Umbilical cord (tissue), 2 donors: Measurements from ENCODE around the gene CEBPE. TPM values are rescaled to one million over a fixed set of nuclear protein-coding genes. Genes with fewer than 3 reads are reported as not detected.

Source experiments
- DNase-seq: peaks from one replicate; pipeline ENCODE4 v3.0.0-alpha.2; 2015; ENCODE audit warnings: low spot score
- total RNA-seq: library from RNA; depleted of rRNA; stranded (reverse); fragments of >200 nt; gene quantifications from one replicate; pipeline ENCODE4 v1.2.3, GENCODE V29; 2014; ENCODE audit warnings: low replicate concordance; ENCODE audit not compliant: insufficient read depth

Gene CEBPE
- total RNA-seq, 1 donor from 2014 or later = 6.0 TPM

DNA sequence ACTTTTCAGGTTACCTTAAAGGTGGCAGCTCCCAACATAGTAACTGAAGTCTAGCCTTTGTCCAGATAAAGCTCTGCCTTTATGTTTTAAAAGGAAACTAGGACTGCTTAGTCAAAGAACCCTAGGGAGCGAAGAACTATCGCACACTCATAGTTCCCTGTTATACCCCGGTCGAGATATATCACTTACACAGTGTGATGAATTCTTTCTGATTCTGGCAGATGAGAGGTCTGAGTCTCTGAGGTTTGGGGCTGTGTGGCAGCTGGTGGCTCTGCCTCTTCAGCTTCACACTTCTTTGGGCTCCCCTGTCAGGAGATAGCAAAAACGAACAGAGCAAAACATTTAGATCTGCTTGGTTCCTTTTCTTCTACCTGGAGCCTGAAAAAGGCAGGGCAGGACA lies 41.1 kb downstream of the CEBPE start:
- no peak for DNase-seq

DNA sequence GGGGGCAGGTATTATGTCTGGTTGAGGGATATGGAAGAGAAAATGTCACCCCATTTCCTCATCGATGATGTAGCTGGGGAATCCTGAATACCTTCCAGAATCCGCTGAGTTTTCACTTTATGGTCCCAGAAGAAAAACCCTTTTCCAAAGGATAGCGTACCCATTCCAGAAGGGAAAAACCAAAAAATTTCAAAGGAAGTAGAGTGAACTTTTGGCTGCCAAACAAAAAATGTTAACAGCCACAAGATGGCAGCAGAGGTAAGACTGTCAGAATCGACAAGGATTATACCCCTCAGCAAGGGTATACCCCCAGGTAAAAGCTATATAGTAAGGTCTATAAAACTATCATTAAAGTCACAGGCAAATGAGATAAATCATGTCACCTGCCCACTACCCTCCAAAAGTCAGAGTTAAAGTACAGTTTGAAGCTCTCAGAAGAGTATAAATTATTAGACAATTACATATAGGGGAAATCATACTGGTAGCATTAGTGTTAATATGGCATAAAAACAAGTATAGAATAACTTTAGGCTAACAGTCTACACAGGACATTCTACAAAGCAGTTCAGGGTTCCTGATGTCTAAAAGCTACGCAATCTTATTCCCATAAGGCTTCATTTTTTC lies 42.2 kb downstream of the CEBPE start:
- no peak for DNase-seq

DNA sequence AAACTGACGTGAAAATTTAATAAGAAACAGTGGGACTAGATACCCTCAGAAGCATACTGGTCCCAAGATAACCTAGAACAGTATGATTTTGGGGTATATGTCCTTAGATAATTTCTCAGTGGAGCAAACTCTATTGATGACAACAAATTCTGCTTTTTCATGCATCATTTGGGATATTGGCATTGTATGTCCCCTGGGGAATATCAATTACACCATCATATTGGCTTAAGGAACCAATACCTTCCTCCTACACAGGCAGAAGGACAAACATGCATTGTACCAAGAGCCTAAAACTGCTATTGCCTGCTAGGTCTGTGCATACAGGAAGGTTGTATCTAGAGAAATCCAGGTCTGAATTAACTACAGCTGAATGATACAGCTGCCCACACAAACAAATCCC lies 44.1 kb downstream of the CEBPE start:
- no peak for DNase-seq

DNA sequence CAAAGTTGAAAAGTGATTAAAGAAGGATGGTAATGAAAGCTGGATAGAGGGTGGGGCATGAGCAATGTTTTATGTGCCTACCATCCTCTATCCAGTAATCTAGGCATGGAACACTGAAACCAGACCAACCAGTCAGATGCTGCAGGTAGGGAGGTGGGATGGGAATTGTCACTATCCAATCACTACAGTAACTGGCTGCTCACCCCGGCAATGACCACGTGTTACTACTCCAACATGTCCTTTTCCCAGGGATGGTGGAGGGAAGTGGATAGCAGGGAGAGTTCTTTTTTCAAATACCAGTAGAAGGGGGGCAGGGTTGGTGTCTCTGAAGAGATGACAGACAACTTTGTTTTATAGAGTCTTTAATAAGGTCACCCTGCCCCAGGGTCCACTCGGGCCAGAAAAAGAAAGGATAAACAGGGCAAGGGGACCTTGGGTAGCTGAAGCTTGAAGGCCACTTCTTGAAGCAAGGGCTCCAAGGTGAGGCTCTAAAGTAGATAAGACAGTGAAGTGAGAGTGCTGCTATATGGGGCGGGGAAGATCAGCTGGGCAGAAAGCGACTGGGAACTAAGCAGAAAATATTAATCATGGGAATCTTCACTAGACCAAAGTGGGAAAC lies 47.0 kb downstream of the CEBPE start:
- DNase-seq = no peak

DNA sequence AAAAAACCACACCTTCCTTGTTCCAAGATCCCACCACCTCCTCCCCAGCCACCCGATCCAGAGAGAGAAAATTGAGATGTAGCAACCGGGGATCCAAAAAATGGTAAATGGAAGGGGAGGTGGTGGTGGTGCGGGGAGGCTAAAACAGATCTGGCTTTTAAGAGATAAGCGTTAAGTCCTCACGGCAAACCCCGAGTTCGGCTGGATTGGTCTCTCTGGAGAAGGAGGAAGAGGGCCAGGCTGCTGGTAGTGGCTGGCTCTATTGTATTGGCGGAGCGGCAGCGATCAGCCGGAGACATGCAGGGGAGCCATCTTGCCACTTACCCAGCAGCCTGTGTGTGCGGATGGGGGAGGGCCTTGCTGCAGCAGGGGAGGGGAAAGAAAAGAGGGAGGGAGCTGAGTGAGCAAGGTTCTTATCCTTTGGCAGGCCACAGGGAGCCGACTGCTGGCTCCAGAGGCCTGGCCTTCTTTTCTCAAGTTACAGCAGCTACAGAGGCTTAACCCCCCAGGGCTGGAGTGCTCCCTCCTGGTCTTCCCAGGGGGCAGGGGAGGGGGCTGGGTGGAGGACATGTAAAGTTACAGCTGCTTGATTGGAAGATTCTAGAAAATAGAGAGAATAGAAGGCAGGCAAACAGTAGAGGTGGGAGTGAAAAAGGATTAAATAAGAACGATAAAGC lies 47.7 kb downstream of the CEBPE start:
- peak; percentile 97 for DNase-seq

DNA sequence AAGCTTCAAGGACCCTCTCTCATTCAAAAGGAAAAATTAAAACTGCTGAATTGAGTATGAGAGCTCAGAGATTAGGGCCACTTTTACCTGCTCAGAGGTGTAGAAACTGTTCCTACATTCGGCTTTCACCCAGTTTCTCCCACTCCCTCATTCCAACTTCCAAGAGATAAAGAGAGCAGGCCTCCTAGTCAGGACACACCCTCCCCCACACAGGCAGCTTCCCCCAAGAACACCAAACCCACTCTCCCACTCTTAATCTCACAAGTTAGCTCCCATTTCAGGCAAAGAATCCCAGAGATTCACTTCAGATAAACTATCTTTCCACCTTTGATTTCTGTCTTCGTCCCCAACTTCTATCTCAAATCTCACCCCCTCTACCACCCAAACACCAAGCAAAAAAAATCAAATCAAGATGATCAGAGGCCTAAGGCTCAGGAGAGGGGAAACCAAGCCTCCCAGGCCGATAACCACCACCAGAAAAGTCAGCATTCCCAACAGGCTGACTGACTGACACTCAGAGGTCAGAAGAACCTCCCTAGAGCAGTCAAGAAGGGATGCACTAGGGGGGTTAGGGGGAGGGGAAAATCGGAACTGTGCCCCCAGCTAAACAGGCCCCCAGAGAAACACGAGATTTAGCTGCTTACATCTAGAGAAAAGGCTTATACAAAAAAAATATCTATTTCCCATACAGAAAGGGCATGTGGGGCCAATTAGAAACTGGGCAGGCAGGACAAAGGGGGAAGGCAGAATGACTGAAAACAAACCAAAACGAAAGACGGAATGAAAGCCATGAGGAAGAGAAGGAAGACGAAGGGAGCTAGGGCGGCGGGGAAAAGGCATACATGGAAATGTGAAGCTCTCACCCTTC lies 48.6 kb downstream of the CEBPE start:
- no peak for DNase-seq

DNA sequence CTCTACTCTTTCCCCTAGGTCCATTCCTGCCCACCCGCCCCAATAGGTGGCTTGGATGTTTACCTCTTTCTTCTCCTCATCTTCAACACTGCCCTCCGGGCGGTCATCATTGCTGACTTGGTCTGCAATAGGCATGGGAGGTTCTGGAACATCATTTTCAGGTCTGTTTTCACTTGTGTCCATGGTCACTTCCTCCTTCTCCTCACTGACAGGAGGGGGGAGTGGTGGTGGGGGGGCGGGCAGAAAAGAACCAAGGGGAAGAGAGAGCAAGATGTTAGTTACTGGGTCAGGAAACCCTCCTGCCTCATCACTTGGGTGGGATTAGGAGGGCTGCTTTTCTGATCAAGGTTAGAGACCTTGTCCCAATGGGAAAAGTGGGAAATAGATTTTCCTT lies 49.6 kb downstream of the CEBPE start:
- no peak for DNase-seq

DNA sequence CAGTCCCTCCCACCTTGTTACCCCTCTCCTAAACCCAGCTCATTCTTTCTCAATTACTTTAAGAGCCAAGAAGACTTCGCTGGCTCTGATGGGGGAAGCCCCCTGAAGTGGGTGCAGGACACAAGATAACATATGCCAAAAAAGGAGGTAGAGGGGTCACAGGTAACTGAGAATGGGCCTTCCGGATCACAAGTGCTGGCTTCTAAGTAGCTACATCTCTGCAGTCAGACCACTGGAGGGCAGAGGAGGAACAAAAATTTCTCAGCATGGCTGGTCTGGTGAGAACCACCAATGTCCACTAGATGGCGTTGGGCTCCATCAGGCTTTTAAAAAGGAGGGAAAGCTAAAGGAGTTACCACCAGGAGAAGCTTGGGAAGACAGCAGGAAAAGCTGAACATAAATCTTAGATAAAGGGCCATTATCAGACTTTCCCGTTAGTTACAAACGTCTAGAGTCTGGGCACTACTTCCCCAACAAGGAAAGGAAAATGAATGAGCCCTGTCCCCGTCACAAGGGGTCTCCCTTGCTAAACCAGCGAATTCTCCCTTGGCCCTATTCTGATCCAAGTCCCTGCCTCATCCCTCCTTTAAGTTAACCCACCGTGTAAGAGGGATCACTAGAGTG lies 50.2 kb downstream of the CEBPE start:
- peak; percentile 95 for DNase-seq

DNA sequence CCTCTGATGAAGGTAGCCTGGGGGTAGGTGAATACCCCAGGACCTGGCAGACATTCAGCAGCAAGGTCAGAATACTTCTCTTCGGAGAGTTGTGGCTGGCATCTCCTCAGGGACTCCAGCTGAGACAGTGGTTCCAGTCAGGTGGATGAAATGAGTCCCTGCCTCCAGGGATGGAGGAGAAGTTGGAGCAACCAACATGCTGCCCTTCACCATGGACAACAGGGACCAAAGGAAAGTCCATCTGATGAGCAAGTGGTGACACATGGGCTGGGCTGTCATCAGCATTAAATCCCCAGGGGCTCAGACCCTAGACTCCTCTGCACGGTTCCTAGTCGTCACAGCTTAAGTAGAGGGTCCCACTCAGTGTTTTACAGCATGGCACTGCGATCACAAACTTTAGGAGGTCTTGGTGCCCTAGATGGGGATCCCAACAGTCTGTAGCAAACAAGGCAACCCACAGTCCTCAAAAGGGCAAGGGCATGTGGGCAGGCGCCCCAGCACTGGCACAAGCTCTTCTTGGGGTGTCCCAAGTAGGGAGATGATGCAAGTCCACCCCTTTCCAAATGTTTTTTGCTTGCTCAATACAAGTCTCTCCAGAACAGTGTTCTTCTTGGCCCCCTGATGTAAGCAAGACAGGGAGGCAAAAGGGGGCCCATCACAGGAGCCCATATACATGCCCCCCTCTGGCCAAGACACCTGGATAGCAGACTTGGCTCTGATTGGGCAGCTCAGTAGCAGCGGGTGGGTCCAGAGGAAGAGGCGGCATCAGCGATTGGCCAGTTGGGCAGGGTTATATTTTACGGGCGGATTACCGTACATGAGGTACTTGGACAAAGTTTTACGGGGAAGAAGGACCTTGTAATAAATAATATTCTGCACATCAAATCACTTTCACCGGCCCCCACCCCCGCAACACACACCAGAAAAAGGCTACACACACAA lies 50.9 kb downstream of the CEBPE start:
- no peak for DNase-seq

Other genes with a start within 250 kb of the CEBPE start
- gene LRP10, start 247.5 kb downstream of the CEBPE start, total RNA-seq = 22.9 TPM
- gene REM2, start 236.0 kb downstream of the CEBPE start, total RNA-seq = not detected
- 56.8 TPM for gene RBM23, start 200.1 kb downstream of the CEBPE start, total RNA-seq
- 86.9 TPM for gene PRMT5, start 189.9 kb downstream of the CEBPE start, total RNA-seq
- 27.0 TPM for gene HAUS4, start 162.2 kb downstream of the CEBPE start, total RNA-seq
- 69.1 TPM for gene AJUBA, start 136.7 kb downstream of the CEBPE start, total RNA-seq
- 12.3 TPM for gene C14orf93, start 109.1 kb downstream of the CEBPE start, total RNA-seq
- gene PSMB5, start 84.4 kb downstream of the CEBPE start, total RNA-seq = 100 TPM
- 2.2 TPM for gene PSMB11, start 77.0 kb downstream of the CEBPE start, total RNA-seq
- 5.3 TPM for gene CDH24, start 61.7 kb downstream of the CEBPE start, total RNA-seq
- 52.5 TPM for gene ACIN1, start 24.1 kb downstream of the CEBPE start, total RNA-seq
- gene C14orf119, start 23.8 kb downstream of the CEBPE start, total RNA-seq = 15.4 TPM
- gene CIROP, start 14.3 kb downstream of the CEBPE start, total RNA-seq = 0.72 TPM
- gene SLC7A8, start 64.4 kb upstream of the CEBPE start, total RNA-seq = 25.0 TPM
- gene RNF212B, start 118.7 kb upstream of the CEBPE start, total RNA-seq = not detected
- gene HOMEZ, start 166.9 kb upstream of the CEBPE start, total RNA-seq = 12.3 TPM
- 4.1 TPM for gene PPP1R3E, start 183.6 kb upstream of the CEBPE start, total RNA-seq
- 20.0 TPM for gene BCL2L2, start 187.6 kb upstream of the CEBPE start, total RNA-seq
- 24.1 TPM for gene PABPN1, start 202.2 kb upstream of the CEBPE start, total RNA-seq
- 38.8 TPM for gene SLC22A17, start 233.6 kb upstream of the CEBPE start, total RNA-seq
- 12.5 TPM for gene EFS, start 245.9 kb upstream of the CEBPE start, total RNA-seq